ENCODE data around the gene DUSP14.

GRCh38 chr17:37503148-37503547 lies 13.5 kb downstream of the DUSP14 start:
- TF ChIP-seq, protein P1, sequence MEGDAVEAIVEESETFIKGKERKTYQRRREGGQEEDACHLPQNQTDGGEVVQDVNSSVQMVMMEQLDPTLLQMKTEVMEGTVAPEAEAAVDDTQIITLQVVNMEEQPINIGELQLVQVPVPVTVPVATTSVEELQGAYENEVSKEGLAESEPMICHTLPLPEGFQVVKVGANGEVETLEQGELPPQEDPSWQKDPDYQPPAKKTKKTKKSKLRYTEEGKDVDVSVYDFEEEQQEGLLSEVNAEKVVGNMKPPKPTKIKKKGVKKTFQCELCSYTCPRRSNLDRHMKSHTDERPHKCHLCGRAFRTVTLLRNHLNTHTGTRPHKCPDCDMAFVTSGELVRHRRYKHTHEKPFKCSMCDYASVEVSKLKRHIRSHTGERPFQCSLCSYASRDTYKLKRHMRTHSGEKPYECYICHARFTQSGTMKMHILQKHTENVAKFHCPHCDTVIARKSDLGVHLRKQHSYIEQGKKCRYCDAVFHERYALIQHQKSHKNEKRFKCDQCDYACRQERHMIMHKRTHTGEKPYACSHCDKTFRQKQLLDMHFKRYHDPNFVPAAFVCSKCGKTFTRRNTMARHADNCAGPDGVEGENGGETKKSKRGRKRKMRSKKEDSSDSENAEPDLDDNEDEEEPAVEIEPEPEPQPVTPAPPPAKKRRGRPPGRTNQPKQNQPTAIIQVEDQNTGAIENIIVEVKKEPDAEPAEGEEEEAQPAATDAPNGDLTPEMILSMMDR (conservative IDR thresholded peaks at IDR 0.05; ENCODE audit: low read depth, low read length), result no peak
- no peak for TF ChIP-seq EZH2phosphoT487 (IDR thresholded peaks at IDR 0.05; ENCODE audit: borderline replicate concordance, low read length)

All from PC-3 (cell line).